Measurements from ENCODE around the gene IPMK. TPM values are rescaled to one million over a fixed set of nuclear protein-coding genes. Genes with fewer than 3 reads are reported as not detected.

Gene IPMK
- total and polyA plus RNA-seq, 2 donors (not counting 3 experiments of a cell fraction or from before 2014, with no cell fraction given): 1.4 to 8.1 TPM

DNA sequence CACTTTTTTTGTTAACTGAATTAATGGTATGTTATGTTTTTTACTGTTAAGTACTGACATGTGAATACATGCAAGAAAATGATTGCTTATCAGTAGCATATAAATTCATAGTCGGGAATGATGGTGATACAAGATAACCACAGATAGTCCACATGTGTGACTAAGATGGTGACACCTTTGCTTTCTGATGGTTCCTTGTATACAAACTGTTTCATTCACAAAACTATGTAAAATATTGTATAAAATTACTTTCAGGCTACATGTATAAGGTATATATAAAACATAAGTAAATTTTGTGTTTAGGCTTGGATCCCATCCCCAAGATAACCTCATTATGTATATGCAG lies 11.2 kb upstream of the IPMK start:
- no peak for FAIRE-seq
- no peak overlapping the region for H3K9ac ChIP-seq (replicated peaks; ENCODE audit: extremely low read depth, insufficient read depth, low read length)

More for the DNA sequence above, 11.2 kb upstream of the IPMK start:
- Histone ChIP-seq H3K36me3 (ENCODE audit: control insufficient read depth in 2 of 2, extremely low read depth in 1 of 2, insufficient read depth in 2 of 2, low read length in 2 of 2) (peaks cover 0 to 2% of the 10 kb centered on the region in 2 experiments), H3K4me3 (replicated peaks in 1 of 3; ENCODE audit: insufficient read depth in 1 of 3, low read depth in 1 of 3, low read length in 3 of 3) (no peak overlapping the region), H3K4me1 (ENCODE audit: control insufficient read depth, extremely low read depth, insufficient read depth, low read length) (peaks cover 67% of the 10 kb centered on the region), H3K79me2 (ENCODE audit: control insufficient read depth, insufficient read depth, low read length) (peaks cover 49% of the 10 kb centered on the region), H3K27ac (ENCODE audit: insufficient read depth, low read depth, low read length) (no peak overlapping the region), H4K20me1 (replicated peaks; ENCODE audit: control insufficient read depth, extremely low read depth, insufficient read depth, low read length) (no peaks in the 10 kb centered on the region), H3K9me3 (replicated peaks; ENCODE audit: control insufficient read depth, insufficient read depth, low read length) (no peaks in the 10 kb centered on the region), H3K9me1 (replicated peaks; ENCODE audit: control insufficient read depth, extremely low read depth, insufficient read depth, low read length) (no peaks in the 10 kb centered on the region), H3K27me3 (ENCODE audit: control insufficient read depth in 2 of 2, insufficient read depth in 2 of 2, low read length in 2 of 2) (no peaks in the 10 kb centered on the region), H3K4me2 (ENCODE audit: insufficient read depth, low read length) (no peak overlapping the region), H2AFZ (ENCODE audit: low read depth, low read length) (no peak overlapping the region)
- dilution Hi-C loops (cut with MboI; ENCODE audit: extremely low pct_ligation_motif_present, low sequenced_read_pairs): no loop called here
- intact Hi-C loops (cut with micrococcal nuclease): no loop called here
- BruUV-seq (replicated peaks): no TSS peak
- DNase-seq (ENCODE audit: low read depth, low spot score): no peak
- TF ChIP-seq JUN (IDR thresholded peaks at IDR 0.05; ENCODE audit: borderline replicate concordance, insufficient read depth, insufficient read length, low read depth) (no peak), GATA2 (IDR thresholded peaks at IDR 0.05; ENCODE audit: insufficient read depth, insufficient read length, low read depth, low read length) (no peak), MYC (IDR thresholded peaks at IDR 0.05; ENCODE audit: low read depth, low read length) (no peak), POLR2AphosphoS5 (IDR thresholded peaks at IDR 0.05; ENCODE audit: insufficient read depth, low read depth, low read length) (no peak), POLR2A (IDR thresholded peaks at IDR 0.05; ENCODE audit: low read depth, low read length) (no peak), FOS (IDR thresholded peaks at IDR 0.05; ENCODE audit: borderline replicate concordance, insufficient read depth, low read length) (no peak), EZH2 (IDR thresholded peaks at IDR 0.05; ENCODE audit: borderline replicate concordance, low read depth, low read length, severe bottlenecking) (no peak)
- TF ChIP-seq, protein P1, sequence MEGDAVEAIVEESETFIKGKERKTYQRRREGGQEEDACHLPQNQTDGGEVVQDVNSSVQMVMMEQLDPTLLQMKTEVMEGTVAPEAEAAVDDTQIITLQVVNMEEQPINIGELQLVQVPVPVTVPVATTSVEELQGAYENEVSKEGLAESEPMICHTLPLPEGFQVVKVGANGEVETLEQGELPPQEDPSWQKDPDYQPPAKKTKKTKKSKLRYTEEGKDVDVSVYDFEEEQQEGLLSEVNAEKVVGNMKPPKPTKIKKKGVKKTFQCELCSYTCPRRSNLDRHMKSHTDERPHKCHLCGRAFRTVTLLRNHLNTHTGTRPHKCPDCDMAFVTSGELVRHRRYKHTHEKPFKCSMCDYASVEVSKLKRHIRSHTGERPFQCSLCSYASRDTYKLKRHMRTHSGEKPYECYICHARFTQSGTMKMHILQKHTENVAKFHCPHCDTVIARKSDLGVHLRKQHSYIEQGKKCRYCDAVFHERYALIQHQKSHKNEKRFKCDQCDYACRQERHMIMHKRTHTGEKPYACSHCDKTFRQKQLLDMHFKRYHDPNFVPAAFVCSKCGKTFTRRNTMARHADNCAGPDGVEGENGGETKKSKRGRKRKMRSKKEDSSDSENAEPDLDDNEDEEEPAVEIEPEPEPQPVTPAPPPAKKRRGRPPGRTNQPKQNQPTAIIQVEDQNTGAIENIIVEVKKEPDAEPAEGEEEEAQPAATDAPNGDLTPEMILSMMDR (IDR thresholded peaks at IDR 0.05; ENCODE audit: extremely low read depth in 1 of 2, insufficient read depth in 1 of 2, low read depth in 1 of 2, low read length in 2 of 2): no peak
- TF ChIP-seq, protein P2, sequence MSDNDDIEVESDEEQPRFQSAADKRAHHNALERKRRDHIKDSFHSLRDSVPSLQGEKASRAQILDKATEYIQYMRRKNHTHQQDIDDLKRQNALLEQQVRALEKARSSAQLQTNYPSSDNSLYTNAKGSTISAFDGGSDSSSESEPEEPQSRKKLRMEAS (IDR thresholded peaks at IDR 0.05; ENCODE audit: insufficient read depth, insufficient read length): no peak
- ChIA-PET POLR2A (no interaction called here), CTCF (no interaction called here)

All from endothelial cell of umbilical vein (primary cell).